Upper lobe of left lung (tissue), 6 donors: ENCODE results near the gene DTX1. TPM values are rescaled to one million over a fixed set of nuclear protein-coding genes. Genes with fewer than 3 reads are reported as not detected.
A peak's percentile ranks its signal among the peaks of the same experiment; 100 is the strongest.

ENCODE experiments used
- ATAC-seq, 2 donors: fragments of 200-7000 bp; cut with Tn5 transposase; one replicate each; pipeline ENCODE4 v1.9.1; 2022; ENCODE audit warnings: mild to moderate bottlenecking in 2 of 2, moderate library complexity in 2 of 2; ENCODE audit not compliant: low FRiP score in 2 of 2
- DNase-seq, 2 donors: peaks; one replicate each; pipeline ENCODE4 v3.0.0-alpha.2; 2019 to 2020
- H3K27ac ChIP-seq, 4 donors: fragments of 200-600 bp; sonication (generic); one replicate each; pipeline ENCODE4 v1.5.1; 2016 to 2019
- H3K27me3 ChIP-seq, 4 donors: fragments of 200-600 bp; sonication (generic); one replicate each; pipeline ENCODE4 v1.5.1; 2017 to 2019
- H3K36me3 ChIP-seq, 4 donors: fragments of 200-600 bp; sonication (generic); one replicate each; pipeline ENCODE4 v1.5.1; 2016 to 2019
- H3K4me1 ChIP-seq, 4 donors: fragments of 200-600 bp; sonication (generic); one replicate each; pipeline ENCODE4 v1.5.1; 2018 to 2019
- H3K4me3 ChIP-seq, 4 donors: fragments of 200-600 bp; sonication (generic); one replicate each; pipeline ENCODE4 v1.5.1; 2017 to 2019; ENCODE audit warnings: mild to moderate bottlenecking in 2 of 4, moderate library complexity in 1 of 4
- H3K9me3 ChIP-seq, 4 donors: fragments of 200-600 bp; sonication (generic); one replicate each; pipeline ENCODE4 v1.5.1; 2018 to 2019
- EP300 ChIP-seq, 4 donors: sonication (generic); formaldehyde crosslinking; IDR thresholded peaks; one replicate each; pipeline ENCODE4 v1.5.1; 2017; ENCODE audit warnings: antibody characterized with exemption in 4 of 4, control low read depth in 2 of 4
- POLR2A ChIP-seq, 4 donors: fragments of 450-650 bp; IDR thresholded peaks; one replicate each; pipeline ENCODE4 v1.5.1; 2016 to 2017; ENCODE audit warnings: antibody characterized with exemption in 4 of 4, mild to moderate bottlenecking in 2 of 4
- POLR2AphosphoS5 ChIP-seq, 2 donors: sonication (generic); formaldehyde crosslinking; IDR thresholded peaks; one replicate each; pipeline ENCODE4 v1.5.1; 2017; ENCODE audit warnings: antibody characterized with exemption in 2 of 2
- WGBS, 2 donors: methylation state at CpG; one replicate each; pipeline ENCODE4 v1.1.5; 2017 to 2018; 5-methylcytosine and 5-hydroxymethylcytosine counted together
- total RNA-seq, 6 donors: library from RNA; depleted of rRNA in 4 of 6; stranded (reverse); fragments of >200 nt in 4 of 6; gene quantifications; one replicate each; pipeline versions ENCODE4 v1.1.0 to v1.2.1, GENCODE V29; 2016 to 2021
- TF ChIP-seq, protein P1 (sequence below), 6 experiments: fragments of 450-650 bp in 4 of 6; fragments of 200-600 bp in 2 of 6; sonication (generic) in 2 of 6; IDR thresholded peaks; one replicate each; pipeline ENCODE4 v1.5.1; 2016 to 2019; ENCODE audit warnings: antibody characterized with exemption in 6 of 6
- donor health status: DM: no; HTN: no; CAD: no; lungs with moderate emphysema.
- donor health status: DM: no; HTN: yes; CAD: no; lungs with severe emphysema.

The DTX1 gene
- total RNA-seq, 6 donors from 2014 or later = under 0.01 to 7.0 (median 3.6) TPM

DNA sequence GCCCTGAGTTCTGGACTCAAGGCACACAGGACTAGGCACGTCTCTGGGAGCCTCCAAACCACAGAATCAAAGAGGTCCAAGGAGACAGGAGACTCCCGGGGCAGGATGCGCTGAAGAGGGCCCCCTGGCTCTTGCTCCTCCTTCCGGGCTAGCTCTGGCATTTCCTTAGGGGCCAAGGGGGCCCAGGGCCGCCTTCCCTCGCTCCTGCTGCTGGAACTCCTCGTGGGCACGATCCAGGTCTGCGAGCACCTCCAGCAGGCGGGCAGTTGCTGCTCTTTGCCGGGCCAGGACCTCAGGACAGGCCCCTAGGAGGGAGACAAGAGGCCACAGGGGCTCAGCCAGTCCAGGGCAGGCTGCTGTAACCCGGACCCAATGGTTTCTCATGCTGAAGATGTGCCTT lies 43.2 kb downstream of the DTX1 start:
- no peaks in the 10 kb centered on the region for H3K27me3 ChIP-seq
- peaks cover 4 to 16% (median 9%) of the 10 kb centered on the region in 4 donors for H3K4me1 ChIP-seq
- H3K36me3 ChIP-seq = no peaks in the 10 kb centered on the region
- no peaks in the 10 kb centered on the region for H3K9me3 ChIP-seq
- H3K27ac ChIP-seq = no peak overlapping the region
- TF ChIP-seq POLR2AphosphoS5 (IDR thresholded peaks at IDR 0.05) (no peak), POLR2A (IDR thresholded peaks at IDR 0.05) (no peak), EP300 (IDR thresholded peaks at IDR 0.05) (no peak)
- 78% methylated on average over 10 of the region's 12 CpGs; no CpG with 5 or more reads in 1 of the 2 donors for WGBS, 2 donors
- ATAC-seq = no peak
- no peak overlapping the region for H3K4me3 ChIP-seq
- DNase-seq = no peak

DNA sequence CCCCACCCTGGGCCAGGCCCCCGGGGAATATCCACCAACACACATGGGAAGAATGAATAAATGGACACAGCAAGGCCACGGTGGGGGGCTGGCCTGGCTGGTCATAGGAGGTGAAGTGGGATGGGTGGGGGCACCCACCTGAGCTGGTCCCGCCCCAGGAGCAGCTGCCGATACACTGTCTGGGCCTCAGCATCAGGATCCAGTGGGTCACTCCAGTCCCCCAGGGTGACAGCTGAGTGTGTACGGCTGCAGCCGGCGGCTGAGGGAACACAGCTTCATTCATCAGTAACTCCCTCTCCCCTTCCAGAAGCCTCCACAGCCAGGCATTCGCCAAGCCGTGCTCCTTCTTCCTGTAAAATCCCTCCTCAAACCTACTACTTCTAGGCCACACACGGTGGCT lies 45.2 kb downstream of the DTX1 start:
- Histone ChIP-seq H3K4me1 (peaks cover 4 to 16% (median 9%) of the 10 kb centered on the region in 4 donors), H3K27me3 (no peaks in the 10 kb centered on the region), H3K4me3 (no peak overlapping the region), H3K36me3 (no peaks in the 10 kb centered on the region), H3K27ac (no peak overlapping the region), H3K9me3 (no peaks in the 10 kb centered on the region)
- DNase-seq = no peak
- no peak for ATAC-seq
- WGBS, 2 donors = 74 to 79% methylated on average over 6 to 10 of the region's 10 CpGs
- TF ChIP-seq POLR2AphosphoS5 (IDR thresholded peaks at IDR 0.05) = no peak
- TF ChIP-seq EP300 (IDR thresholded peaks at IDR 0.05) = no peak
- TF ChIP-seq, protein P1, sequence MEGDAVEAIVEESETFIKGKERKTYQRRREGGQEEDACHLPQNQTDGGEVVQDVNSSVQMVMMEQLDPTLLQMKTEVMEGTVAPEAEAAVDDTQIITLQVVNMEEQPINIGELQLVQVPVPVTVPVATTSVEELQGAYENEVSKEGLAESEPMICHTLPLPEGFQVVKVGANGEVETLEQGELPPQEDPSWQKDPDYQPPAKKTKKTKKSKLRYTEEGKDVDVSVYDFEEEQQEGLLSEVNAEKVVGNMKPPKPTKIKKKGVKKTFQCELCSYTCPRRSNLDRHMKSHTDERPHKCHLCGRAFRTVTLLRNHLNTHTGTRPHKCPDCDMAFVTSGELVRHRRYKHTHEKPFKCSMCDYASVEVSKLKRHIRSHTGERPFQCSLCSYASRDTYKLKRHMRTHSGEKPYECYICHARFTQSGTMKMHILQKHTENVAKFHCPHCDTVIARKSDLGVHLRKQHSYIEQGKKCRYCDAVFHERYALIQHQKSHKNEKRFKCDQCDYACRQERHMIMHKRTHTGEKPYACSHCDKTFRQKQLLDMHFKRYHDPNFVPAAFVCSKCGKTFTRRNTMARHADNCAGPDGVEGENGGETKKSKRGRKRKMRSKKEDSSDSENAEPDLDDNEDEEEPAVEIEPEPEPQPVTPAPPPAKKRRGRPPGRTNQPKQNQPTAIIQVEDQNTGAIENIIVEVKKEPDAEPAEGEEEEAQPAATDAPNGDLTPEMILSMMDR (IDR thresholded peaks at IDR 0.05) = no peak
- no peak for TF ChIP-seq POLR2A (IDR thresholded peaks at IDR 0.05)

DNA sequence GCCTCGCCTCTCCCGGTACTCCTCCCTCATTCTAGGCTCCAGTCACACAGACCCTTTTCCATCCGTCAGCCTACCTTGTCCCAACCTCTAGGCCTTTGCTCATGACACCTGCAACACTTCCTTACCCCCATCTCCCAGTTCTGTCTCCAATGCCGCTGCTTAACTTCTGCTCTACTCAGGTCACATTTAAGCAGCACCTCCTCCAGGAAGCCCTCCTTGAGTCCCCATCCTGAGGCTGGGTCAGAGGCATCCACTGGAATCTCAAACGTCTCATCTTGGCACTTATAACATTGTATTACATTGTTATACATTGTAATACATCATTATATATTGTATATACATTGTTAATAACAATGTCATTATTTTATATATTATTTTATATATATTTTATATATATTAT lies 46.3 kb downstream of the DTX1 start:
- H3K9me3 ChIP-seq = no peaks in the 10 kb centered on the region
- no peaks in the 10 kb centered on the region for H3K36me3 ChIP-seq
- H3K27ac ChIP-seq = no peak overlapping the region
- no peak for DNase-seq
- 85 to 86% methylated on average over 5 of the region's 5 CpGs for WGBS, 2 donors
- TF ChIP-seq POLR2A (IDR thresholded peaks at IDR 0.05) = no peak
- TF ChIP-seq POLR2AphosphoS5 (IDR thresholded peaks at IDR 0.05) = no peak
- no peak for TF ChIP-seq EP300 (IDR thresholded peaks at IDR 0.05)
- TF ChIP-seq, protein P1 (IDR thresholded peaks at IDR 0.05) = no peak
- H3K27me3 ChIP-seq = no peaks in the 10 kb centered on the region
- H3K4me3 ChIP-seq = no peak overlapping the region
- H3K4me1 ChIP-seq = peaks cover 4 to 16% (median 9%) of the 10 kb centered on the region in 4 donors
- no peak for ATAC-seq

DNA sequence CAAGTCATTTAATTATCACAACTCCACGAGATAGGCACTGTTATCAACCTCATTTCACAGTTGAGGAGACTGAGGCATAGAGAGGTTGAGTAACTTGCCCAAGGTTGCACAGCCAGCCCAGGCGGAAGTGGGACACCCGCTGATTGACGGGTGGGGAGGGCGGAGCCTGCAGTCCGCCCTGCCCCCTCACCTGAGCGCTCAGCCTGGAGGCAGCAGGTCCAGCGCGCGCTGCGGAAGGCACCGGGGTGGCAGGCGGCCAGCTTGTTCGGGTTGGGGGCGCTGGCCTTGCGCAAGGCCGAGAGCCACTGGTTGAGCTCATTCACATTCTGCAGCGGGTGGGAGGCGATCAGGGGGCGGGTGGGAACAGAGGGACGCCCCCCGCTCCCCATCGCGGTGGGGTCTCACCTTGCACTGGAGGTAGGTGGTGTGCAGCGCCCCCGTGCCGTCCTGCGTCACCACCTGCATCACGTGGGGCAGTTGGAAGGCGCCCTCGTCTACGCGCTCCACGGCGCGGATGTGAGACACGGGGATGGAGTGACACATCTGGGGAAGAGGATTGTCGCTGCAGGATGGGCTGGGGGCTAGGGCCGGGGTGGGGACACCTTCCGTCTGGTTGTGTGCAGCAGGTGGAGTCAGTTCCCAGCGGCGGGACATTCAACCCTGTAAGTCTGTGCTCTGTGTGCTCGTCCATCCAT lies 47.4 kb downstream of the DTX1 start:
- TF ChIP-seq POLR2AphosphoS5 (IDR thresholded peaks at IDR 0.05) = no peak
- TF ChIP-seq, protein P1 (IDR thresholded peaks at IDR 0.05) = no peak
- TF ChIP-seq POLR2A (IDR thresholded peaks at IDR 0.05) = no peak
- no peak for TF ChIP-seq EP300 (IDR thresholded peaks at IDR 0.05)
- Histone ChIP-seq H3K4me1 (peaks cover 0 to 5% (median 2%) of the 10 kb centered on the region in 4 donors), H3K27me3 (no peaks in the 10 kb centered on the region), H3K36me3 (no peaks in the 10 kb centered on the region), H3K9me3 (no peaks in the 10 kb centered on the region), H3K4me3 (peak overlapping the region in 3 of 4 donors; percentile 18 to 38 (median 32)), H3K27ac (no peak overlapping the region)
- ATAC-seq (no peak), DNase-seq (peak; percentile 53 to 88)
- 12 to 17% methylated on average over 9 to 31 of the region's 43 CpGs for WGBS, 2 donors

DNA sequence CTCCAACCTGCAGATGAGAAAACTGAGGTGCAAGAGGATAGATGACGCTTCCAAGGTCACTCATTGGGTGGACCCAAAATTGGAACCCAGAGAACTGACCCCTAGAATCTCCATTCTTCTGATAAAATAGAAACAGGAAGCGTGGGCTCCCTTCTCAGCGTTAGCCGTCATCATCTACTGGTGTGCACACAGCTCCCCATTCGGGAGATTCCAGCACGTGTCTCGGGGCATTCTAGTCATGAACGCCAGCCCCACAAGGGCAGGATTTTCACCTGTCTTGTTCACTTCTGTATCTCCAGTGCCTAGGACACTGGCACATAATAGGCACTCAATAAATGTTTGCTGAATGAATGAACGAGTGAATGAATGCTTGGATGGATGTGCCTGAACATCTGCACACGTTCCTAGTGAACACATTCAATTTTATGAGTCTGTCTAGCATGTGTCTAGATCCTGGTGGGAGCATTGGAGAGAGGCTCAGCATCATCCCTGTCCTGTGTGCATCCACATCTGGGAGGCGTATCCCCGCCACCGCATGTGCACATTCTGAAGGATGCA lies 48.5 kb downstream of the DTX1 start:
- ATAC-seq = no peak
- Histone ChIP-seq H3K27ac (no peak overlapping the region), H3K36me3 (no peaks in the 10 kb centered on the region), H3K4me1 (peaks cover 0 to 5% (median 2%) of the 10 kb centered on the region in 4 donors), H3K9me3 (no peaks in the 10 kb centered on the region), H3K4me3 (no peak overlapping the region), H3K27me3 (no peaks in the 10 kb centered on the region)
- TF ChIP-seq EP300 (IDR thresholded peaks at IDR 0.05) (no peak), POLR2A (IDR thresholded peaks at IDR 0.05) (no peak), POLR2AphosphoS5 (IDR thresholded peaks at IDR 0.05) (no peak)
- TF ChIP-seq, protein P1 (IDR thresholded peaks at IDR 0.05) = no peak
- no peak for DNase-seq
- WGBS, 2 donors = 63 to 72% methylated on average over 13 of the region's 13 CpGs
